Breast epithelium (tissue), 4 donors: ENCODE measurements around the gene SDC1. TPM values are rescaled to one million over a fixed set of nuclear protein-coding genes. Genes with fewer than 3 reads are reported as not detected.

Experiments used
- DNase-seq, 2 donors: peaks; one replicate each; pipeline ENCODE4 v3.0.0-alpha.2; 2019; ENCODE audit warnings: low spot score in 2 of 2
- H3K27ac ChIP-seq, 2 donors: fragments of 200-600 bp; sonication (generic) in 1 of 2; one replicate each; pipeline ENCODE4 v1.5.1; 2016 to 2019; ENCODE audit warnings: mild to moderate bottlenecking in 1 of 2
- H3K27me3 ChIP-seq, 2 donors: fragments of 200-600 bp; sonication (generic) in 1 of 2; one replicate each; pipeline versions ENCODE4 v1.5.1 to v1.6.0; 2017 to 2019; ENCODE audit warnings: control low read depth in 1 of 2, mild to moderate bottlenecking in 1 of 2
- H3K36me3 ChIP-seq: fragments of 200-600 bp; one replicate; pipeline ENCODE4 v1.5.1; 2019
- H3K4me1 ChIP-seq, 2 donors: fragments of 200-600 bp; sonication (generic); one replicate each; pipeline ENCODE4 v1.5.1; 2016 to 2019; ENCODE audit warnings: control low read depth in 1 of 2
- H3K4me3 ChIP-seq, 3 donors: fragments of 200-600 bp; sonication (generic); 1 replicate in 2 of 3; 2 replicates in 1 of 3; pipeline ENCODE4 v1.5.1; 2016 to 2019; ENCODE audit warnings: mild to moderate bottlenecking in 3 of 3, moderate library complexity in 2 of 3
- H3K9me3 ChIP-seq, 2 donors: fragments of 200-600 bp; sonication (generic) in 1 of 2; one replicate each; pipeline ENCODE4 v1.5.1; 2016 to 2019; ENCODE audit warnings: control low read depth in 1 of 2
- CTCF ChIP-seq, 3 donors: fragments of 450-650 bp; IDR thresholded peaks; one replicate each; pipeline ENCODE4 v1.5.1; 2016 to 2017; ENCODE audit warnings: antibody characterized with exemption in 3 of 3, mild to moderate bottlenecking in 3 of 3, moderate library complexity in 3 of 3
- POLR2A ChIP-seq: fragments of 450-650 bp; IDR thresholded peaks from one replicate; pipeline ENCODE4 v1.6.1; 2016; ENCODE audit warnings: antibody characterized with exemption, mild to moderate bottlenecking, moderate library complexity
- POLR2AphosphoS5 ChIP-seq, 3 donors: sonication (generic); formaldehyde crosslinking; IDR thresholded peaks; one replicate each; pipeline ENCODE4 v1.6.1; 2017; ENCODE audit warnings: antibody characterized with exemption in 3 of 3
- intact Hi-C: fragments of 100-400 bp; cut with DNase I; formaldehyde crosslinking; loops from one replicate; pipeline ENCODE4 v1.15.1; 2023; ENCODE audit warnings: low total_unique reads
- total RNA-seq, 3 donors: library from RNA; depleted of rRNA; stranded (reverse); fragments of >200 nt; gene quantifications; one replicate each; pipeline ENCODE4 v1.1.0, GENCODE V29; 2016

Gene SDC1
- total RNA-seq, 3 donors from 2014 or later = 2.6 to 51.8 (median 38.7) TPM

GRCh38 chr2:20175931-20176330, 49.0 kb downstream of the SDC1 start:
- Histone ChIP-seq H3K4me1 (no peaks in the 10 kb centered on the region), H3K27ac (no peak overlapping the region), H3K9me3 (no peaks in the 10 kb centered on the region), H3K27me3 (no peaks in the 10 kb centered on the region), H3K4me3 (no peak overlapping the region), H3K36me3 (no peaks in the 10 kb centered on the region)
- intact Hi-C loops = no loop called here
- DNase-seq = no peak
- TF ChIP-seq CTCF (IDR thresholded peaks at IDR 0.05) (no peak), POLR2AphosphoS5 (IDR thresholded peaks at IDR 0.05) (no peak), POLR2A (no peak)

- no peaks in the 10 kb centered on the region for H3K27me3 ChIP-seq
- H3K36me3 ChIP-seq = no peaks in the 10 kb centered on the region
- intact Hi-C loops = no loop called here
- TF ChIP-seq POLR2AphosphoS5 (IDR thresholded peaks at IDR 0.05) (no peak), POLR2A (no peak), CTCF (IDR thresholded peaks at IDR 0.05) (no peak)
- no peak for DNase-seq
- H3K9me3 ChIP-seq = no peaks in the 10 kb centered on the region
- no peak overlapping the region for H3K27ac ChIP-seq
- no peak overlapping the region for H3K4me3 ChIP-seq
- no peaks in the 10 kb centered on the region for H3K4me1 ChIP-seq
These were observed 49.7 kb downstream of the SDC1 start for GRCh38 chr2:20175267-20175666.

- DNase-seq = no peak
- Histone ChIP-seq H3K4me3 (no peak overlapping the region), H3K36me3 (no peaks in the 10 kb centered on the region), H3K27ac (no peak overlapping the region), H3K4me1 (no peaks in the 10 kb centered on the region), H3K27me3 (no peaks in the 10 kb centered on the region), H3K9me3 (no peaks in the 10 kb centered on the region)
- intact Hi-C loops = no loop called here
- TF ChIP-seq CTCF (IDR thresholded peaks at IDR 0.05) = no peak
- no peak for TF ChIP-seq POLR2A
These were observed 50.5 kb downstream of the SDC1 start for GRCh38 chr2:20174410-20174809.

- Histone ChIP-seq H3K27ac (peak overlapping the region in 1 of 2 donors; percentile 3), H3K4me1 (no peaks in the 10 kb centered on the region), H3K4me3 (no peak overlapping the region), H3K9me3 (no peaks in the 10 kb centered on the region), H3K27me3 (no peaks in the 10 kb centered on the region), H3K36me3 (no peaks in the 10 kb centered on the region)
- intact Hi-C loops = no loop called here
- no peak for DNase-seq
- no peak for TF ChIP-seq POLR2AphosphoS5 (IDR thresholded peaks at IDR 0.05)
- no peak for TF ChIP-seq CTCF (IDR thresholded peaks at IDR 0.05)
- TF ChIP-seq POLR2A = no peak
These were observed 51.2 kb downstream of the SDC1 start for GRCh38 chr2:20173496-20174402.

- Histone ChIP-seq H3K9me3 (no peaks in the 10 kb centered on the region), H3K36me3 (no peaks in the 10 kb centered on the region), H3K27ac (peak overlapping the region in 1 of 2 donors; percentile 3), H3K4me1 (no peaks in the 10 kb centered on the region), H3K27me3 (no peaks in the 10 kb centered on the region), H3K4me3 (no peak overlapping the region)
- intact Hi-C loops = no loop called here
- DNase-seq = no peak
- no peak for TF ChIP-seq POLR2A
- TF ChIP-seq CTCF (IDR thresholded peaks at IDR 0.05) = no peak
- no peak for TF ChIP-seq POLR2AphosphoS5 (IDR thresholded peaks at IDR 0.05)
These were observed 51.9 kb downstream of the SDC1 start for GRCh38 chr2:20173064-20173463.
